GM19455 (cell line): ENCODE results near the gene GLDC.
"Not testable (repeated sequence)": the region's sequence is repeated elsewhere in the genome, so short reads cannot be mapped to it uniquely, and the experiment has no call there.

Experiments
- ATAC-seq: cut with Tn5 transposase; IDR thresholded peaks from one replicate; pipeline ENCODE4 v1.9.1; 2021; ENCODE audit not compliant: unreplicated experiment

The GLDC gene

GRCh38 chr9:6645355-6646292 is at the start of gene GLDC:
Gene GLDC (minus strand): TSS chr9:6645729. CDS start chr9:6645499, 230 bp downstream.
- ATAC-seq, result peak; percentile 93

- ATAC-seq, result no peak
Observed at GRCh38 chr9:6692881-6693361, 47.4 kb upstream of the GLDC start.

GRCh38 chr9:6692433-6692832 is 46.9 kb upstream of the GLDC start:
- no peak for ATAC-seq

GRCh38 chr9:6690675-6691070 is 45.1 kb upstream of the GLDC start:
- ATAC-seq, result not testable (repeated sequence)

GRCh38 chr9:6689893-6690674 is 44.6 kb upstream of the GLDC start:
- no peak for ATAC-seq

GRCh38 chr9:6687180-6687579 is 41.7 kb upstream of the GLDC start:
- ATAC-seq, result no peak

- ATAC-seq, result no peak
Observed at GRCh38 chr9:6686396-6686795, 40.9 kb upstream of the GLDC start.

GRCh38 chr9:6681957-6682501 is 36.5 kb upstream of the GLDC start:
- no peak for ATAC-seq

- peak; percentile 67 for ATAC-seq
Observed at GRCh38 chr9:6681147-6681956, 35.8 kb upstream of the GLDC start.

GRCh38 chr9:6680797-6681146 is 35.2 kb upstream of the GLDC start:
- ATAC-seq, result peak; percentile 17

GRCh38 chr9:6677803-6678202 is 32.3 kb upstream of the GLDC start:
- no peak for ATAC-seq

GRCh38 chr9:6676254-6676921 is 30.9 kb upstream of the GLDC start:
- ATAC-seq, result no peak

- ATAC-seq, result no peak
Observed at GRCh38 chr9:6675268-6675667, 29.7 kb upstream of the GLDC start.

GRCh38 chr9:6673326-6674025 is 27.9 kb upstream of the GLDC start:
- no peak for ATAC-seq

- ATAC-seq, result no peak
Observed at GRCh38 chr9:6672118-6672517, 26.6 kb upstream of the GLDC start.

- no peak for ATAC-seq
Observed at GRCh38 chr9:6671416-6671815, 25.9 kb upstream of the GLDC start.

GRCh38 chr9:6669881-6670280 is 24.4 kb upstream of the GLDC start:
- ATAC-seq, result no peak

GRCh38 chr9:6667633-6668280 is 22.2 kb upstream of the GLDC start:
- ATAC-seq, result no peak

GRCh38 chr9:6667080-6667479 is 21.6 kb upstream of the GLDC start:
- no peak for ATAC-seq
